Neutrophil (primary cell): Measurements from ENCODE around the gene DCP2.

Experiments
- H3K27ac ChIP-seq: fragments of 200-600 bp; sonication (generic); 2 replicates; pipeline ENCODE4 v1.5.1; 2016; ENCODE audit warnings: mild to moderate bottlenecking, moderate library complexity
- H3K27me3 ChIP-seq: fragments of 200-600 bp; sonication (generic); 2 replicates; pipeline ENCODE4 v1.6.0; 2016; ENCODE audit warnings: mild to moderate bottlenecking
- H3K36me3 ChIP-seq: fragments of 200-600 bp; sonication (generic); 2 replicates; pipeline ENCODE4 v1.5.1; 2017
- H3K4me1 ChIP-seq, 2 experiments: fragments of 200-600 bp in 1 of 2; sonication (generic) in 1 of 2; 1 replicate in 1 of 2; 2 replicates in 1 of 2; pipeline versions ENCODE4 v1.5.1 to v1.6.1; 2013 to 2016; ENCODE audit warnings: low read depth in 1 of 2, low read length in 1 of 2, mild to moderate bottlenecking in 1 of 2, moderate library complexity in 1 of 2; ENCODE audit not compliant: control insufficient read depth in 1 of 2, insufficient read depth in 1 of 2
- H3K4me3 ChIP-seq, 2 experiments: fragments of 200-600 bp in 1 of 2; sonication (generic) in 1 of 2; 1 replicate in 1 of 2; 2 replicates in 1 of 2; pipeline ENCODE4 v1.5.1; 2013 to 2016; ENCODE audit warnings: low read depth in 1 of 2, low read length in 1 of 2, mild to moderate bottlenecking in 1 of 2, moderate library complexity in 1 of 2
- H3K9me3 ChIP-seq: fragments of 200-600 bp; sonication (generic); 2 replicates; pipeline ENCODE4 v1.5.1; 2016
- TF ChIP-seq, protein P1 (sequence below): fragments of 200-600 bp; sonication (generic); IDR thresholded peaks from 2 replicates; pipeline ENCODE4 v1.5.1; 2016; ENCODE audit warnings: antibody characterized with exemption

The DCP2 gene

DNA sequence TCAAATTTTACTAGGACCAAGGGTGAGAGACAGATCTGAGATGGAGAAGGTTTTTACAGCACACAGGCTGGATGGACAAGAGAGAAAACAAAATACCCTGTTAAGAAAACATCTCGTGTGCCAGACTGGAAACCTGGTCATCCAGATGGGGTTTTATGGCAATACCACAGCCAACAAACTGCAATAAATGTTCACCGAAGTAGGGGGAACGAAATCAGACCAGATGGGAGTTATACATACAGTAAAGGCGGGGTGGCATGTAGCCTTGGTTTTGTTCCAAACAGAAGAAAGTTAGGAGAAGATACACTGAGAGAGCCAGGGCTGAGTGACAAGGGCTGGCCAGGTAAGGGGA is 63.3 kb downstream of the DCP2 start:
- TF ChIP-seq, protein P1, sequence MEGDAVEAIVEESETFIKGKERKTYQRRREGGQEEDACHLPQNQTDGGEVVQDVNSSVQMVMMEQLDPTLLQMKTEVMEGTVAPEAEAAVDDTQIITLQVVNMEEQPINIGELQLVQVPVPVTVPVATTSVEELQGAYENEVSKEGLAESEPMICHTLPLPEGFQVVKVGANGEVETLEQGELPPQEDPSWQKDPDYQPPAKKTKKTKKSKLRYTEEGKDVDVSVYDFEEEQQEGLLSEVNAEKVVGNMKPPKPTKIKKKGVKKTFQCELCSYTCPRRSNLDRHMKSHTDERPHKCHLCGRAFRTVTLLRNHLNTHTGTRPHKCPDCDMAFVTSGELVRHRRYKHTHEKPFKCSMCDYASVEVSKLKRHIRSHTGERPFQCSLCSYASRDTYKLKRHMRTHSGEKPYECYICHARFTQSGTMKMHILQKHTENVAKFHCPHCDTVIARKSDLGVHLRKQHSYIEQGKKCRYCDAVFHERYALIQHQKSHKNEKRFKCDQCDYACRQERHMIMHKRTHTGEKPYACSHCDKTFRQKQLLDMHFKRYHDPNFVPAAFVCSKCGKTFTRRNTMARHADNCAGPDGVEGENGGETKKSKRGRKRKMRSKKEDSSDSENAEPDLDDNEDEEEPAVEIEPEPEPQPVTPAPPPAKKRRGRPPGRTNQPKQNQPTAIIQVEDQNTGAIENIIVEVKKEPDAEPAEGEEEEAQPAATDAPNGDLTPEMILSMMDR = no peak
- Histone ChIP-seq H3K27me3 (peaks cover 12% of the 10 kb centered on the region), H3K9me3 (no peaks in the 10 kb centered on the region), H3K36me3 (no peaks in the 10 kb centered on the region), H3K27ac (no peak overlapping the region), H3K4me1 (no peaks in the 10 kb centered on the region), H3K4me3 (no peak overlapping the region)

GRCh38 chr5:113040672-113041260 is 64.2 kb downstream of the DCP2 start:
- Histone ChIP-seq H3K27me3 (peaks cover 12% of the 10 kb centered on the region), H3K27ac (no peak overlapping the region), H3K36me3 (no peaks in the 10 kb centered on the region), H3K9me3 (no peaks in the 10 kb centered on the region), H3K4me1 (no peaks in the 10 kb centered on the region), H3K4me3 (no peak overlapping the region)
- TF ChIP-seq, protein P1 = no peak

DNA sequence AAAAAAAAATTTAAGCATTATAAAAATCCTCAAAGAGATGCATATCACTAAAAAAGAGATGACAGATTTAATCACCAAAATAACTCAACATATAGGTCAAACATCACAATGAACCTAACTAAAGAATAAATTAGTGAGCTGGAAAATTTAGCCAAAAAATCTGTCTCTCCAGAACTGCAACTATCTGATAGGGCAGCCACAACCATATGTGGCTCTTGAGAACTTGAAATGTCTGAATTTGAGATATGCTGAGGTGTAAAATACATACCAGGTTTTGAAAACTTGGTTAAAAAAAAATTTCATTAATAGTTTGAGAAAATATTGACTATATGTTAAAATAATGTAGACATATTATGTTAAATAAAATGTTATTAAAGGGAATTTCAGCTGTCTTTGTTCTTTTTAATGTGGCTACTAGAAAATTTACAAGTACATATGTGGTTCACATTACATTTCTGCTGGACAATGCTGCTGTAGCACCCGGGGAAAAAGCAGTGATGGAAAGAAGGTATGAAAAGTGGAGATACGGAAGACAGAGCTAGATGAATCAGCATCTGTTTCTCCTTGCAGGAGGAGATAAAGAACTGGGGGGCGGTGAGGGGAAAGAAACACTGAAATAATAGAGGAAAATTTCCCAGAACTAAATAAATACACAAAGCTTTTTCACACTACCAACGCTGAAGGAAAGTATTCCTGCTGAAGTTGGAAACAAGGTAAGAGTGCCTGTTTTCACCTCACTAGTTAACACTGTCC is 66.1 kb downstream of the DCP2 start:
- no peaks in the 10 kb centered on the region for H3K9me3 ChIP-seq
- H3K27me3 ChIP-seq = peaks cover 12% of the 10 kb centered on the region
- H3K36me3 ChIP-seq = no peaks in the 10 kb centered on the region
- TF ChIP-seq, protein P1 = no peak
- H3K27ac ChIP-seq = no peak overlapping the region
- H3K4me1 ChIP-seq = peaks cover 0 to 5% of the 10 kb centered on the region in 2 experiments
- no peak overlapping the region for H3K4me3 ChIP-seq

- TF ChIP-seq, protein P1 = no peak
- H3K4me3 ChIP-seq = no peak overlapping the region
- H3K36me3 ChIP-seq = no peaks in the 10 kb centered on the region
- peaks cover 12% of the 10 kb centered on the region for H3K27me3 ChIP-seq
- no peak overlapping the region for H3K27ac ChIP-seq
- peaks cover 4 to 8% of the 10 kb centered on the region in 2 experiments for H3K4me1 ChIP-seq
- no peaks in the 10 kb centered on the region for H3K9me3 ChIP-seq
Observed at GRCh38 chr5:113043491-113043931, 66.9 kb downstream of the DCP2 start.

DNA sequence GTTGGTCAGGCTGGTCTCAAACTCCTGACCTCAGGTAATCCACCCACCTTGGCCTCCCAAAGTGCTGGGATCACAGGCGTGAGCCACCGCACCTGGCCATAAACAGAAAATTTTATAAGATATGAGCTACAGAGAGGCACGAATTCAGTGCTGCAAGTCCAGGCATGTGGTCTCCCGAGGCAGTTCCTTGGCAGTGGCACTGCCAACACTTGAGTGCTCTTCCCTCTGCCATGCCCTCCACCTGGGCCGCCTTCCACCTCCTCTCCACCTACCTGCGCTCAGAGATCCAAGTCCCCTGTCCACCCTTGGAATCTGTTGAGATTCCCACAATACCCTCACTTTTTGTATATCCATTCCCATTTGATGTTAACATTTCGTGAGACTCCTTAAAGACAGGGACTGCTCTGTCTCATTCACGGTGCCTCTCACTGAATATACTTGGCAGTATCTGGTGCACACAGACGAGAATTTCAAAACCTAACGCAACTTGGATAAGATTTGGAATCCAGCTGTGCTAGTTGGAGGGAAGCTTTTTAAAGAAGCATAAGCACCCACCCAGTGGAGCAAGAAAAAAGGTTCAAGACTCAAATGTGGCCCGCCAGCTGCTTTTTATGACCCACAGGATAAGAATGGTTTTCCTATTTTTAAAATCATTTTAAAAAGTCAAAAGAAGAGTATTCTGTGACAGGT is 68.3 kb downstream of the DCP2 start:
- H3K27me3 ChIP-seq = peaks cover 6% of the 10 kb centered on the region
- H3K9me3 ChIP-seq = no peaks in the 10 kb centered on the region
- H3K27ac ChIP-seq = no peak overlapping the region
- no peak overlapping the region for H3K4me3 ChIP-seq
- TF ChIP-seq, protein P1 = no peak
- no peaks in the 10 kb centered on the region for H3K36me3 ChIP-seq
- H3K4me1 ChIP-seq = peaks cover 4 to 8% of the 10 kb centered on the region in 2 experiments
